Measurements from ENCODE around the gene SCIN.
"Not testable (repeated sequence)": the region's sequence is repeated elsewhere in the genome, so short reads cannot be mapped to it uniquely, and the experiment has no call there.

SCIN gene

GRCh38 chr7:12612622-12613021, 42.1 kb downstream of the SCIN start:
- no peak for DNase-seq (ENCODE audit: low spot score)

- DNase-seq (ENCODE audit: low spot score), result no peak
These were observed 49.0 kb downstream of the SCIN start for GRCh38 chr7:12619461-12620069.

DNA sequence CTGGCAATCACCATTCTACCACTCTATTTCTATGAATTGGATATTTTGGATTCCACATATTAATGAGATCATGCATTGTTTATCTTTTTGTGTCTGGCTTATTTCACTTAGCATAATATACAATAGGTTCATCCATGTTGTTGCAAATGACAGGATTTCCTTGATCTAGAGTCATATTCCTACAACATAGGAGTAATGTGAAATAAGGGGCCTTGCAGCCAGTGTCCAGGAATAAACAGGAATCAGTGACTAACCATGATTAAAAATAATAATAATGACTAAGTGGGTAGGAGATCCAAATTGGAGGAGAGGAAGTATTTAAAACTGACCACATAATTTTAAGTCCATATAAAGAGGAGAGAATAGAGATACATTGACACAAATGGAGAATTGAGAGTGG, 49.9 kb downstream of the SCIN start:
- DNase-seq (ENCODE audit: low spot score), result no peak

DNA sequence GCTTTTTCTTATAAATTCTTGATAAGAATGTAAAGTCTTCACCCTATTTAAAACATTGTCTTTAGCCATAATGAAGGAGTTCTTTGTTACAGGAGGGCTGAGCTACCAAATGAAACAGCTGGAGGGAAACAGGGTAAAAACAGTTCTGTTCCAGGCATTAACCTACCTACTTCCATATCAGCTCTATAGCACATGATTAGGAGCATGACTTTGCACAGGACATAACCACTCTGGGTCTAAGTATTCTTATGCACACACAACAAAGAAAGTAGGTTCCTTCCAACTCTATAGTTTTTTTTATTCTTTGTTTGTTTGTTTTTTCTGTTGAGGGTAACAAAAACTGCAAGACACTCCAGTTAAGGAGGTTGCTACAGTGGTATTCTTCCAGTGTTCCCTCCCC, 52.7 kb downstream of the SCIN start:
- no peak for DNase-seq (ENCODE audit: low spot score)

DNA sequence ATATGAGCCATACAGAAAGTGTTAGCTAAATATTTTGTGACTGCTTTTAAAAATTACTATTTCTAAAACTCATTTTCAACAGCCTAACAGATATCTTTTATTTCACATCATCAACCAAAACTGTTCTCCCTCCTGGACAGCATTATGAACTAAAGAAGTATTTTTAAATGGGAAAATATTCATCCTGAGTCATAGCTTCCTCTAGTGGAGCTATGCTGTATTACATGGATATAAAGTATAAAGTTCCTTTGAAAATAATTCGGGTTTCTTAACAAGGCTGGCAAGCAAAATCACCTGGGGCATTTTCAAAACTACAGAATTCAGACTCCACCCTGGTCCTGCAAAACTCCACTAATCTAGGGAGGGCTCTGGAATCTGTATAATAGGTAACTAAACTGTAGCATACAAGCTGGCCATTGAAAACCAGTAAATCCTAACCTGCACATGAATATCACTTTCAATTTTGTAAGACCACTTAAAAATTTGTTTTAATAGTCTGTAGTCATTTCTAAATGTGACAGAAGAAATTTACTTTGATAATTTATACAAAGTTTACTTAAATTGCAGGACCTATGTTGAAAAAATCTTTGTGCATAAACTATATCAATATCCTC, 53.5 kb downstream of the SCIN start:
- DNase-seq (ENCODE audit: low spot score), result peak; percentile 54

DNA sequence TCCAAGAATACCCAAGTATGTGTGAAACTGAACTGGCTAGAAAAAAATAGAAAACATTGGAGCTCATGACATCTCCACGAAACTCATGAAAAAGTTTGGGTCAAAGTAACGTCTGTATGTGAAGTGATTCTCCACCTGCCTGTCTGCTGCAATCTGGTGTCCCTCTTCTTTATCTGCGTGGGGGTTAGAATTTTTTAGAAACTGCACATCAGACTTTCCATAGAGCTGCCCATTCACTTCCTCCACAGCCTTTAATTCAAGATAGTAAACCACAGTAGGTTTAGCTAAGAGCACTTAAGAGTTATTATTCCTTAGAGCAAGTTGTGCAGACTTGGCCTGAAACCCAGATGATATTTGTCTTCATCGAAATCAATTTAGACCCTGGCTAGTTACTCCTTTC, 55.3 kb downstream of the SCIN start:
- DNase-seq (ENCODE audit: low spot score), result no peak

DNA sequence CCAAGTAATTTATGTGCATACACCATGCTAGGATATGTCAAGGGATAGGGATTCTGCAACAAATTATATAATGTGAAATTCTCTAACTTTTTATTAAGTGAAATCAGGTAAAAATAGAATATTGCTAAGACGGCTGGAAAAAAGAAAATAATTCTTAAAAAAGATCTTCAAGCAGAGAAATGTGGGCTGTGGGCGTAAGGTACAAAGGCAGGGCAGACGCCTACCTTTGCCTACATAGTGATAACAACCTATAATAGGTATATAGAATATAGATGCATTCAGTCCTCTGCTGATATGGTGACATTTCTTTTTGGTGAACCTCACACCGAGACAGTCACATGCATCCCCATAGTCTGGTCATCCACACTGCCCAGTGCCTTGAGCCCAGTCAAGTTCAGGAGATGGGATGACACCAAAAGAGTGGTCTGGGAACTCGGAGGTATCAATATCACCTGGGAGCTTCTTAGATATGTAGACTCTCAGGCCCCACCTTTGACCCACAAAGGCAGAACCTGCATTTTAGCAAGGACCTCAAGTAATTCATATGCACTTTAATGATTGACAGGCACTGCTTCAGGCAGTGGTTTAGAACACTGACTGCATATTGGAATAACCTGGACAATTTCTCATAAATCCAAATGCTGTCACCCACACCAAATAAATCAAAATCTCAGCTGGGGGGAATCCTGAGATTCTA, 59.4 kb downstream of the SCIN start:
- DNase-seq (ENCODE audit: low spot score), result no peak

DNA sequence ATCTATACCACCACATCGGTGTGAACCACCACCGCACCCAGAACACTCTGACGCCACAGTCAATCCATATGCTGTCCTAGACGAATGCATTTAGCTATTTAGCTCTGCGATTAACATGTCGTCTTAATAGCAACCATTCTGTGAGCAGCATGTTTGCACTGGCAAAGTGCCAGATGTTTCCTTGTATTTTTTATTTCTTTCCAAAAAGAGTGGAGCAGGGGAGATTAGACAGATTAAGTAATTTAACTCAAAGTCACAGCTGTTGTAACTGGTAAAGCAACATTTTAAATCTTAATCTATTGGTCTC, 59.9 kb downstream of the SCIN start:
- DNase-seq (ENCODE audit: low spot score), result no peak

DNA sequence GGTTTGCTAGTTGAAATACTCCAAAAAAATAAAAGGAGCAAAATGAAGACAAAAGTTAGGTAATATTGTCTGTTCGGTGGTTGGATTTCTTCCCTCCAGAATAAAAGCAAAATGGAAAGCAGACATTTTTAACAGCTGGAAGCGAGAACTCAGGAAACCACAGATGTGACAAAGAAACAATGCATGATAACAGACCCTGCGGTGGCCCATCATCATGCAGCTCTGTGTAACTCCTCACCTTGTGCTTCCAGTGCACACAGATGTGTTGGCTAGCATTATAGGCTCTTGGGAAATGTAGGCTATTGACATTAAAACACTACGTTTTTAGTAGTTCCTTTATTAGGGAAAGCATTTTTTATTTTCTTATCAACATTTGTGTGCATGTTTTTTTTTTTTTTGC, 63.1 kb downstream of the SCIN start:
- no peak for DNase-seq (ENCODE audit: low spot score)

DNA sequence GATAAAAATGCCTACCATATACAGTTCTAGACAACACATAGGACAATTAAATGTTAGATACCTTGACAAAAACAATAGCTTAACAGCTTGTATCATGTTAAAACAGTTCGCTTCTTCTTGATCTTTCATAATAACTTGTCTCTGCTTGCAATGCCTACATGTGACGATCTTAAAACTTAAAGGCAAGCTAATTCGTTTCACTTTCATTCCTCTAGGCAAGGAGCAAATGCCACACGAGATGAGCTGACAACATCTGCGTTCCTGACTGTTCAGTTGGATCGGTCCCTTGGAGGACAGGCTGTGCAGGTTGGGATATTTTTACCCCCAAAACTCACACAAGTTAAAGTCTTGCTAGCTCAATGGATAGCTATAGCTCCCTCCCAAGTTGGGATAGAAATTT, 65.3 kb downstream of the SCIN start:
- DNase-seq (ENCODE audit: low spot score), result peak; percentile 52

- DNase-seq (ENCODE audit: low spot score), result no peak
These were observed 66.8 kb downstream of the SCIN start for GRCh38 chr7:12637328-12637727.

- DNase-seq (ENCODE audit: low spot score), result peak; percentile 48
These were observed 67.5 kb downstream of the SCIN start for GRCh38 chr7:12637819-12638592.

DNA sequence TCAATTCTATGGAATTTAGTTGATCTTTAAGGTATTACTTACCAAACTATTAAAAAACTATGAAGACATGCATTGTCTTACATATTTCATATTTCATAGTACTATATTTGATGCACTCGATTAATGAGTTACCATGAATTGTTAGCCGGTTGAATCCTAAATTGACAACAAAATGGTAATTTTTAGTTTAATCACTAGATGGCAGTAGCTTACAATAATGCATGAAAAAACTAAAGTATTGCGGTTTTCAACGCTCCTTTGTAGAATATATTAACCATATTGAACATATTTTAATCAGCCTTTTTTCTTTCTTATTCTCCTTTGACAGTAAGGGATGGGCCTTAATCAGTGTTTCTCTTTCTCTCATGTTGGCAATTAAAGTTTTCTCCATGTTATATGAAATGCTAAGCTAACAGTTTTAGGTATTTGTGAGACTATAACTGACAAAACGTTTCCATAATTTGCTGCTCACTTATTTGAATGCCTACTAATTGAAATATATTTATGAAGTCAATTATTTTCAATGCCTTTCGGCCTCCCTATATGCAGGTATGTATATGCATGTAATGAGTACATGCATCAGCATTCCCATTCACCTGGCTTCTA, 68.4 kb downstream of the SCIN start:
- peak; percentile 79 for DNase-seq (ENCODE audit: low spot score)

- no peak for DNase-seq (ENCODE audit: low spot score)
These were observed 70.0 kb downstream of the SCIN start for GRCh38 chr7:12640299-12641096.

DNA sequence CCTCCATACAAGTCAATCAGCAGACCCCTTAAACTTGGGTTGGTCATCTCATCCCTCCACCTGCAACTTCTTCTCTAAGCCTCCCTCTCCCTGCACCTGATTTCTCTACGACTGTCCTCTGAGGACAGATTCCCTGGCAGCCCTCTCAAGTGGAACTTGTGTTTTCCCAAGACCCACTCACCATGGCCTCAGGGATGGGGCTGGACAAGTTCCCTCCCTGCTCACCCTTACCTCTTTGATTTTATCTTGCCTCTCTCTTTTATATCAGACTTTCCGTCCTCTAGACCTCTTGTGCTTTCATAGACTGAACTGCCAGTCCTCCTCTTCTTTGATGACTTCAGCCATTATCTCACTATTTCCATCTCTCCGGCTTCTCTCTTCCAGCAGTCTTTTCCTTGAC, 70.7 kb downstream of the SCIN start:
- no peak for DNase-seq (ENCODE audit: low spot score)

GRCh38 chr7:12642508-12642907, 72.0 kb downstream of the SCIN start:
- no peak for DNase-seq (ENCODE audit: low spot score)

DNA sequence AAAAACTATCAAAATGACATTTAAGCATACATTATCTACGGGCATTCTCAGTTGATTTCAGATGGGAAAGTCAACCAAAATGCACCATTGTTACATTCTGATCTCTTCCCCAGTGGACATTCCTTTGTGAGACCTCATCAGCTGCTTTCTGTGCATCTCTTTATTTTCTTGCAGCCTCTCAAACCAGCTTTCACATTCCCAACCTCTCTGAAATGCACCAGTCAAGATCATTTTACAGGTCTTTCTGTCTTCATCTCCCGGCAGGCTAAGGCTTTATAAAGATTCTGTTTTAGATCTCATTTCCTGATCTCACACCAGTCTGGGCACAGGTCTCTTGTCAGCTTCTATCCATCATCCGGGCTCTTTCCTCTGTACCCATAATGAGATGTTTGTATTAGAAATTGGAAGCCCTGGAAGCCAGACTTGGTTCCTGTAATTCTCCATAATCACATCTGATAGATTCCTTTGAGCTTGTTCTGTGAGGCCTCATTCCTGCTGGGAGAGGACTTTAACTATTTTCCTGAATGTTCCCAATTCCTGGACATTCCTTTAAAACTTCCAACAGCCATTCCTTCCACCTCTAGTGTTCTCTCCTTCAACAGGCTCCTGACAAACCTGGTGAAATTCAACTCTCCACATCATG, 72.6 kb downstream of the SCIN start:
- DNase-seq (ENCODE audit: low spot score), result no peak

DNA sequence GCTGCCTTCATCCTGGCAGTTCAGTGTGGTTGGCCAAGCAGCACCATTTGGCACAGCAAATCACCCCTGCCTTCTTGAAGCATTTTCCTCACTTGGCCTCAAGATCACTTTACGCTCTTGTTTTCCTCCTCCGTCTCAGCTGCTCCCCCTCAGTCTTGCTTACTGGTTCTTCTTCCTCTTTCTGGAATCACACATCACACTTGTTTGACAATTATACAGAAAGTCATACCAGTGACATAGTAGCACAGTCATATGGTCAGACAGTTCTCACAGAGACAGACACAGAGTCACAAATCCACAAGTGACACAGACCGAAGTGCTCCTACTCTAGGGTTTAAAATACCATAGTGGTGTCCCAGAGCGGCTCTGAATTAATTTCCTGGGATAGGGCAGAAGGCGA, 73.1 kb downstream of the SCIN start:
- DNase-seq (ENCODE audit: low spot score), result no peak

DNA sequence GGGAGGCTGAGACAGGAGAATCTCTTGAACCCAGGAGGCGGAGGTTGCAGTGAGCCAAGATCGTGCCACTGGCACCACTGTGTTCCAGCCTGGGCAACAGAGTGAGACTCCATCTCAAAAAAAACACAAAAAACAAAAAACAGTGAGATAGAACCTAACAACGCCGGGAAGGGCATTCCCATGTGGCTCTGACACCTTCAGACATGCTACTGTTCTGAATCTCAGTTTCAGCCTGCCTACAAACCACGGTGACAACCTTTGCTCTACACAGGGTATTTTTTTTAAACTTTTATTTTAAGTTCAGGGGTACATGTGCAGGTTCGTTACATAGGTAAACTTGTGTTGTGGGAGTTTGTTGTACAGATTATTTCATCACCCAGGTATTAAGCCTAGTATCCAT, 74.7 kb downstream of the SCIN start:
- not testable (repeated sequence) for DNase-seq (ENCODE audit: low spot score)

DNA sequence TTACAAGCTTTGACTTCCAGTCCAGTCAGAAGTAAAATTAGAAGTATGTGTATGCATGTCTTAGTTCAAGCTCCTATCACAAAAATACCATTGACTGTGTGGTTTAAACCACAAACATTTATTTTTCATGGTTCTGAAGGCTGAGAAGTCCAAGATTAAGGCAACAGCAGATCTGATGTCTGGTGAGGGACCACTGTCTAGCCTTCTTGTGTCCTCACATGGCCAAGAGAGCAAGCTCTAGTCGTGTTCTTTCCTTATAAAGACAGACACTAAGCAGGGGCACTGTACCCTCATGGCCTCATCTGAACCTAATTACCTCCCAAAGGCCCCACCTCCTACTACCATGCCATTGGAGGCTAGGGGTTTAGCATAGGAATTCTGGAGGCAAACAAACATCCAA, 75.6 kb downstream of the SCIN start:
- no peak for DNase-seq (ENCODE audit: low spot score)

Measured in NAMALWA (cell line).